Measurements from ENCODE around the gene RAD54L.

DNA sequence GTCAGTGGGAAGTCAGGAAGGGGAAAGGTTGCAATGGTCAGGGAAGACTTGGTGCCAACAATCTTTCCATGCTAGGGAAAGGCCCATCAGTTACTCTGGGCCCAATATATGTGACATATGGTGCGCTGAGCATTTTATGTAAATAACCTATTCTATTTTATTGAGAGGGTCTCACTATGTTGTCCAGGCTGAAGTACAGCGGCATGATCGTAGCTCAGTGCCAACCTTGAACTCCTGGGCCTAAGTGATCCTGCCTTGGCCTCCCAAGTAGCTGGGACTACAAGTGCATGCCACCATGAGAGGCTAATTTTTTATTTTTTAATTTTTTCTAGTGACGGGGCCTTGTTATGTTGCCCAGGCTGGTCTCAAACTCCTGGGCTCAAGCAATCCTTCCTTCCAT, 62.8 kb downstream of the RAD54L start:
- TF ChIP-seq EZH2 (IDR thresholded peaks at IDR 0.05; ENCODE audit: borderline replicate concordance, low read depth, low read length, poor library complexity, severe bottlenecking): no peak
- TF ChIP-seq, protein P1, sequence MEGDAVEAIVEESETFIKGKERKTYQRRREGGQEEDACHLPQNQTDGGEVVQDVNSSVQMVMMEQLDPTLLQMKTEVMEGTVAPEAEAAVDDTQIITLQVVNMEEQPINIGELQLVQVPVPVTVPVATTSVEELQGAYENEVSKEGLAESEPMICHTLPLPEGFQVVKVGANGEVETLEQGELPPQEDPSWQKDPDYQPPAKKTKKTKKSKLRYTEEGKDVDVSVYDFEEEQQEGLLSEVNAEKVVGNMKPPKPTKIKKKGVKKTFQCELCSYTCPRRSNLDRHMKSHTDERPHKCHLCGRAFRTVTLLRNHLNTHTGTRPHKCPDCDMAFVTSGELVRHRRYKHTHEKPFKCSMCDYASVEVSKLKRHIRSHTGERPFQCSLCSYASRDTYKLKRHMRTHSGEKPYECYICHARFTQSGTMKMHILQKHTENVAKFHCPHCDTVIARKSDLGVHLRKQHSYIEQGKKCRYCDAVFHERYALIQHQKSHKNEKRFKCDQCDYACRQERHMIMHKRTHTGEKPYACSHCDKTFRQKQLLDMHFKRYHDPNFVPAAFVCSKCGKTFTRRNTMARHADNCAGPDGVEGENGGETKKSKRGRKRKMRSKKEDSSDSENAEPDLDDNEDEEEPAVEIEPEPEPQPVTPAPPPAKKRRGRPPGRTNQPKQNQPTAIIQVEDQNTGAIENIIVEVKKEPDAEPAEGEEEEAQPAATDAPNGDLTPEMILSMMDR (conservative IDR thresholded peaks at IDR 0.05; ENCODE audit: low read depth, low read length): no peak

Measured in A673 (cell line).